Skeletal muscle tissue (tissue), 4 donors: Measurements from ENCODE around the gene SLC35F1. TPM values are rescaled to one million over a fixed set of nuclear protein-coding genes. Genes with fewer than 3 reads are reported as not detected.

Experiments used
- H3K27ac ChIP-seq: one replicate; pipeline ENCODE4 v1.7.0; 2013; ENCODE audit warnings: mild to moderate bottlenecking, low read depth, low read length, inconsistent platforms
- H3K27me3 ChIP-seq, 3 donors: one replicate each; pipeline ENCODE4 v1.7.0; 2013; ENCODE audit warnings: low read length in 3 of 3; ENCODE audit not compliant: control insufficient read depth in 3 of 3, insufficient read depth in 3 of 3
- H3K36me3 ChIP-seq, 3 donors: one replicate each; pipeline ENCODE4 v1.7.0; 2013; ENCODE audit warnings: low read length in 3 of 3; ENCODE audit not compliant: control insufficient read depth in 3 of 3, insufficient read depth in 3 of 3
- H3K4me1 ChIP-seq, 3 donors: one replicate each; pipeline ENCODE4 v1.7.0; 2013; ENCODE audit warnings: low read length in 3 of 3, mild to moderate bottlenecking in 3 of 3; ENCODE audit not compliant: control insufficient read depth in 3 of 3, insufficient read depth in 3 of 3
- H3K4me3 ChIP-seq, 3 donors: one replicate each; pipeline ENCODE4 v1.7.0; 2013; ENCODE audit warnings: low read length in 3 of 3
- H3K9ac ChIP-seq, 3 donors: one replicate each; pipeline ENCODE4 v1.7.0; 2013; ENCODE audit warnings: low read length in 3 of 3, mild to moderate bottlenecking in 3 of 3, moderate library complexity in 2 of 3, low read depth in 1 of 3
- H3K9me3 ChIP-seq, 3 donors: one replicate each; pipeline ENCODE4 v1.7.0; 2013; ENCODE audit warnings: low read length in 3 of 3; ENCODE audit not compliant: control insufficient read depth in 3 of 3
- total RNA-seq: library from RNA; depleted of rRNA; stranded (reverse); fragments of >200 nt; gene quantifications from one replicate; pipeline ENCODE4 v1.2.3, GENCODE V29; 2014
- donor health status: Osteomylitis.

The SLC35F1 gene
- total RNA-seq, 1 donor from 2014 or later, result 3.1 TPM

- Histone ChIP-seq H3K27me3 (no peaks in the 10 kb centered on the region), H3K4me3 (peak overlapping the region; percentile 6 to 17 (median 13)), H3K4me1 (peaks cover 13 to 29% (median 15%) of the 10 kb centered on the region in 3 donors)
Observed at GRCh38 chr6:118307581-118307980, 400.5 kb downstream of the SLC35F1 start.

GRCh38 chr6:118309337-118310093, 402.5 kb downstream of the SLC35F1 start:
- Histone ChIP-seq H3K27ac (peak overlapping the region; percentile 52), H3K4me3 (no peak overlapping the region), H3K4me1 (peaks cover 13 to 29% (median 15%) of the 10 kb centered on the region in 3 donors)

More at GRCh38 chr6:118307581-118307980, 400.5 kb downstream of the SLC35F1 start:
- H3K9ac ChIP-seq, result no peak overlapping the region
- H3K36me3 ChIP-seq, result no peaks in the 10 kb centered on the region
- H3K9me3 ChIP-seq, result no peaks in the 10 kb centered on the region
- H3K27ac ChIP-seq, result peak overlapping the region; percentile 23

GRCh38 chr6:118313208-118313607, 406.1 kb downstream of the SLC35F1 start:
- no peaks in the 10 kb centered on the region for H3K9me3 ChIP-seq
- no peak overlapping the region for H3K9ac ChIP-seq
- no peak overlapping the region for H3K27ac ChIP-seq
- no peak overlapping the region for H3K4me3 ChIP-seq
- H3K36me3 ChIP-seq, result no peaks in the 10 kb centered on the region
- H3K27me3 ChIP-seq, result no peaks in the 10 kb centered on the region
- peaks cover 3 to 13% (median 7%) of the 10 kb centered on the region in 3 donors for H3K4me1 ChIP-seq

More at GRCh38 chr6:118309337-118310093, 402.5 kb downstream of the SLC35F1 start:
- H3K27me3 ChIP-seq, result no peaks in the 10 kb centered on the region
- H3K36me3 ChIP-seq, result no peaks in the 10 kb centered on the region
- no peak overlapping the region for H3K9ac ChIP-seq
- H3K9me3 ChIP-seq, result no peaks in the 10 kb centered on the region

- no peak overlapping the region for H3K9ac ChIP-seq
- H3K27me3 ChIP-seq, result no peaks in the 10 kb centered on the region
- H3K4me3 ChIP-seq, result no peak overlapping the region
- H3K9me3 ChIP-seq, result no peaks in the 10 kb centered on the region
- H3K36me3 ChIP-seq, result no peaks in the 10 kb centered on the region
- no peak overlapping the region for H3K27ac ChIP-seq
- H3K4me1 ChIP-seq, result peaks cover 2 to 12% (median 3%) of the 10 kb centered on the region in 3 donors
Observed at GRCh38 chr6:118313762-118314161, 406.7 kb downstream of the SLC35F1 start.

- no peaks in the 10 kb centered on the region for H3K27me3 ChIP-seq
- H3K4me3 ChIP-seq, result no peak overlapping the region
Observed at GRCh38 chr6:118316796-118317384, 409.8 kb downstream of the SLC35F1 start.

GRCh38 chr6:118317581-118318563, 410.8 kb downstream of the SLC35F1 start:
- H3K27me3 ChIP-seq, result no peaks in the 10 kb centered on the region
- H3K36me3 ChIP-seq, result no peaks in the 10 kb centered on the region
- no peaks in the 10 kb centered on the region for H3K9me3 ChIP-seq
- H3K4me1 ChIP-seq, result peaks cover 3 to 4% (median 3%) of the 10 kb centered on the region in 3 donors
- H3K9ac ChIP-seq, result no peak overlapping the region
- no peak overlapping the region for H3K4me3 ChIP-seq
- peak overlapping the region; percentile 20 for H3K27ac ChIP-seq

More at GRCh38 chr6:118316796-118317384, 409.8 kb downstream of the SLC35F1 start:
- Histone ChIP-seq H3K36me3 (no peaks in the 10 kb centered on the region), H3K9me3 (no peaks in the 10 kb centered on the region), H3K4me1 (peaks cover 3 to 4% (median 3%) of the 10 kb centered on the region in 3 donors), H3K27ac (peak overlapping the region; percentile 31), H3K9ac (no peak overlapping the region)

- H3K27me3 ChIP-seq, result no peaks in the 10 kb centered on the region
- no peak overlapping the region for H3K4me3 ChIP-seq
- H3K27ac ChIP-seq, result no peak overlapping the region
- H3K9me3 ChIP-seq, result no peaks in the 10 kb centered on the region
- no peak overlapping the region for H3K9ac ChIP-seq
- H3K4me1 ChIP-seq, result peaks cover 3 to 4% (median 3%) of the 10 kb centered on the region in 3 donors
- no peaks in the 10 kb centered on the region for H3K36me3 ChIP-seq
Observed at GRCh38 chr6:118318648-118319047, 411.6 kb downstream of the SLC35F1 start.

- H3K36me3 ChIP-seq, result no peaks in the 10 kb centered on the region
- H3K27ac ChIP-seq, result no peak overlapping the region
- no peak overlapping the region for H3K9ac ChIP-seq
- peaks cover 3 to 4% (median 3%) of the 10 kb centered on the region in 3 donors for H3K4me1 ChIP-seq
- no peak overlapping the region for H3K4me3 ChIP-seq
- H3K9me3 ChIP-seq, result no peaks in the 10 kb centered on the region
- no peaks in the 10 kb centered on the region for H3K27me3 ChIP-seq
Observed at GRCh38 chr6:118319416-118319815, 412.4 kb downstream of the SLC35F1 start.

- Histone ChIP-seq H3K9ac (no peak overlapping the region), H3K4me3 (no peak overlapping the region), H3K36me3 (no peaks in the 10 kb centered on the region), H3K4me1 (peaks cover 3 to 4% (median 3%) of the 10 kb centered on the region in 3 donors), H3K27ac (no peak overlapping the region), H3K27me3 (no peaks in the 10 kb centered on the region), H3K9me3 (no peaks in the 10 kb centered on the region)
Observed at GRCh38 chr6:118319894-118320649, 413.0 kb downstream of the SLC35F1 start.
